Measurements from ENCODE around the gene CCNA2. TPM values are rescaled to one million over a fixed set of nuclear protein-coding genes. Genes with fewer than 3 reads are reported as not detected.

CCNA2 gene
- total RNA-seq, 1 donor from 2014 or later, result 6.2 TPM

GRCh38 chr4:121800961-121801714 is 22.5 kb downstream of the CCNA2 start, which contains the start of gene EXOSC9:
TSS of gene EXOSC9 (plus strand) at chr4:121801323. CDS start at chr4:121801425, 102 bp downstream.
- Mint-ChIP-seq H3K27ac (ENCODE audit: unreplicated experiment) (peak within 1 kb of the TSS; percentile 75), H3K4me3 (ENCODE audit: unreplicated experiment) (peak within 1 kb of the TSS; percentile 93)

GRCh38 chr4:121800638-121800960 is 23.1 kb downstream of the CCNA2 start:
- Histone ChIP-seq H3K4me2 (ENCODE audit: low read length) (peak overlapping the region; percentile 89), H3K4me1 (ENCODE audit: insufficient read depth, low read length) (peaks cover 16% of the 10 kb centered on the region), H4K20me1 (ENCODE audit: insufficient read depth, low read length) (no peaks in the 10 kb centered on the region), H3K9me3 (ENCODE audit: insufficient read depth, low read depth, low read length) (no peaks in the 10 kb centered on the region), H3K4me3 (ENCODE audit: insufficient read depth, low read depth, low read length) (peak overlapping the region; percentile 86), H2AFZ (ENCODE audit: low read depth, low read length) (peak overlapping the region; percentile 97), H3K79me2 (ENCODE audit: insufficient read depth, low read length) (peaks cover 25% of the 10 kb centered on the region), H3K27me3 (ENCODE audit: insufficient read depth, low read length) (no peaks in the 10 kb centered on the region), H3K36me3 (ENCODE audit: insufficient read depth, low read length) (peaks cover 15% of the 10 kb centered on the region), H3K9ac (ENCODE audit: low read length) (peak overlapping the region; percentile 93), H3K27ac (ENCODE audit: low read depth, low read length) (peak overlapping the region; percentile 89)
- no peaks in the 10 kb centered on the region for H3K27me3 Mint-ChIP-seq (ENCODE audit: low read depth, unreplicated experiment)
- peak overlapping the region; percentile 75 for H3K27ac Mint-ChIP-seq (ENCODE audit: unreplicated experiment)
- FAIRE-seq (no peak), DNase-seq (ENCODE audit: low read depth) (no peak)
- H3K36me3 Mint-ChIP-seq (ENCODE audit: low read depth, unreplicated experiment), result peaks cover 2% of the 10 kb centered on the region
- peaks cover 8% of the 10 kb centered on the region for H3K4me1 Mint-ChIP-seq (ENCODE audit: low read depth, unreplicated experiment)
- TF ChIP-seq CTCF (IDR thresholded peaks at IDR 0.05; ENCODE audit: insufficient read depth, low read depth, low read length) (no peak), EZH2 (IDR thresholded peaks at IDR 0.05; ENCODE audit: insufficient read depth, low read length) (no peak)
- no peaks in the 10 kb centered on the region for H3K9me3 Mint-ChIP-seq (ENCODE audit: unreplicated experiment)
- H3K4me3 Mint-ChIP-seq (ENCODE audit: unreplicated experiment), result peak overlapping the region; percentile 93

More at GRCh38 chr4:121800961-121801714, 22.5 kb downstream of the CCNA2 start, which contains the start of gene EXOSC9:
- Histone ChIP-seq H3K9ac (ENCODE audit: low read length) (peak within 1 kb of the TSS; percentile 93), H3K9me3 (ENCODE audit: insufficient read depth, low read depth, low read length) (no peaks in the 10 kb centered on the region), H3K79me2 (ENCODE audit: insufficient read depth, low read length) (peaks cover 25% of the 10 kb centered on the region), H4K20me1 (ENCODE audit: insufficient read depth, low read length) (no peaks in the 10 kb centered on the region), H3K4me2 (ENCODE audit: low read length) (peak within 1 kb of the TSS; percentile 89), H2AFZ (ENCODE audit: low read depth, low read length) (peak within 1 kb of the TSS; percentile 97), H3K36me3 (ENCODE audit: insufficient read depth, low read length) (peaks cover 16% of the 10 kb centered on the region), H3K27me3 (ENCODE audit: insufficient read depth, low read length) (no peaks in the 10 kb centered on the region), H3K4me3 (ENCODE audit: insufficient read depth, low read depth, low read length) (peak within 1 kb of the TSS; percentile 86), H3K27ac (ENCODE audit: low read depth, low read length) (peak within 1 kb of the TSS; percentile 89), H3K4me1 (ENCODE audit: insufficient read depth, low read length) (peaks cover 11% of the 10 kb centered on the region)
- no peaks in the 10 kb centered on the region for H3K9me3 Mint-ChIP-seq (ENCODE audit: unreplicated experiment)
- peaks cover 5% of the 10 kb centered on the region for H3K4me1 Mint-ChIP-seq (ENCODE audit: low read depth, unreplicated experiment)
- DNase-seq (ENCODE audit: low read depth) (peak; percentile 87), FAIRE-seq (peak; percentile 91)
- H3K27me3 Mint-ChIP-seq (ENCODE audit: low read depth, unreplicated experiment), result no peaks in the 10 kb centered on the region
- TF ChIP-seq CTCF (IDR thresholded peaks at IDR 0.05; ENCODE audit: insufficient read depth, low read depth, low read length), result no peak
- no peak for TF ChIP-seq EZH2 (IDR thresholded peaks at IDR 0.05; ENCODE audit: insufficient read depth, low read length)
- H3K36me3 Mint-ChIP-seq (ENCODE audit: low read depth, unreplicated experiment), result peaks cover 2% of the 10 kb centered on the region
